Measurements from ENCODE around the gene PHAX.

DNA sequence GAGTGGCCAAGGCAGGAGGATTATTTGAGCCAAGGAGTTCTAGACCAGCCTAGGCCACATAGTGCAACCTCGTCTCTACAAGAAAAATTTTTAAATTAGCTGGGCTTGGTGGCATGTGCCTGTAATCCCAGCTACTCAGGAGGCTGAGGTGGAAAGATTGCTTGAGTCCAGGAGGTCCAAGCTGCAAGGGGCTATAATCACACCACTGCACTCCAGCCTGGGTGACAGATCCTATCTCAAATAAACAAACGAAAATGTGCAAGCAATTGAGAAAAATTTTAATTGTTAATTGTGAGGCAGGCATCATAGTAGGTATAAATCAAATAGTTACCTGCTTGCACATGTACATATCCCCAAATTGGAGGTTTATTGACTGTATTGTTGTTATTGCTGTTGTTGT lies 21.0 kb upstream of the PHAX start:
- no peak for TF ChIP-seq CSRNP3 (CRISPR knock-in tag; IDR thresholded peaks at IDR 0.05)
- no peak for TF ChIP-seq ZFP30 (CRISPR knock-in tag; IDR thresholded peaks at IDR 0.05)
- TF ChIP-seq, protein P1, sequence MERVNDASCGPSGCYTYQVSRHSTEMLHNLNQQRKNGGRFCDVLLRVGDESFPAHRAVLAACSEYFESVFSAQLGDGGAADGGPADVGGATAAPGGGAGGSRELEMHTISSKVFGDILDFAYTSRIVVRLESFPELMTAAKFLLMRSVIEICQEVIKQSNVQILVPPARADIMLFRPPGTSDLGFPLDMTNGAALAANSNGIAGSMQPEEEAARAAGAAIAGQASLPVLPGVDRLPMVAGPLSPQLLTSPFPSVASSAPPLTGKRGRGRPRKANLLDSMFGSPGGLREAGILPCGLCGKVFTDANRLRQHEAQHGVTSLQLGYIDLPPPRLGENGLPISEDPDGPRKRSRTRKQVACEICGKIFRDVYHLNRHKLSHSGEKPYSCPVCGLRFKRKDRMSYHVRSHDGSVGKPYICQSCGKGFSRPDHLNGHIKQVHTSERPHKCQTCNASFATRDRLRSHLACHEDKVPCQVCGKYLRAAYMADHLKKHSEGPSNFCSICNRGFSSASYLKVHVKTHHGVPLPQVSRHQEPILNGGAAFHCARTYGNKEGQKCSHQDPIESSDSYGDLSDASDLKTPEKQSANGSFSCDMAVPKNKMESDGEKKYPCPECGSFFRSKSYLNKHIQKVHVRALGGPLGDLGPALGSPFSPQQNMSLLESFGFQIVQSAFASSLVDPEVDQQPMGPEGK (CRISPR knock-in tag; IDR thresholded peaks at IDR 0.05; ENCODE audit: borderline replicate concordance), result no peak
- TF ChIP-seq, protein P2, sequence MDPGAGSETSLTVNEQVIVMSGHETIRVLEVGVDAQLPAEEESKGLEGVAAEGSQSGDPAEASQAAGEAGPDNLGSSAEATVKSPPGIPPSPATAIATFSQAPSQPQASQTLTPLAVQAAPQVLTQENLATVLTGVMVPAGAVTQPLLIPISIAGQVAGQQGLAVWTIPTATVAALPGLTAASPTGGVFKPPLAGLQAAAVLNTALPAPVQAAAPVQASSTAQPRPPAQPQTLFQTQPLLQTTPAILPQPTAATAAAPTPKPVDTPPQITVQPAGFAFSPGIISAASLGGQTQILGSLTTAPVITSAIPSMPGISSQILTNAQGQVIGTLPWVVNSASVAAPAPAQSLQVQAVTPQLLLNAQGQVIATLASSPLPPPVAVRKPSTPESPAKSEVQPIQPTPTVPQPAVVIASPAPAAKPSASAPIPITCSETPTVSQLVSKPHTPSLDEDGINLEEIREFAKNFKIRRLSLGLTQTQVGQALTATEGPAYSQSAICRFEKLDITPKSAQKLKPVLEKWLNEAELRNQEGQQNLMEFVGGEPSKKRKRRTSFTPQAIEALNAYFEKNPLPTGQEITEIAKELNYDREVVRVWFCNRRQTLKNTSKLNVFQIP (CRISPR knock-in tag; IDR thresholded peaks at IDR 0.05; ENCODE audit: borderline replicate concordance, low read depth), result no peak
- no peak for TF ChIP-seq CREB5 (CRISPR knock-in tag; IDR thresholded peaks at IDR 0.05; ENCODE audit: low read depth)
- no peak for TF ChIP-seq ZNF70 (CRISPR knock-in tag; IDR thresholded peaks at IDR 0.05)
- TF ChIP-seq ZC3H10 (CRISPR knock-in tag; IDR thresholded peaks at IDR 0.05), result no peak
- no peak for TF ChIP-seq TSHZ2 (CRISPR knock-in tag; IDR thresholded peaks at IDR 0.05)
- TF ChIP-seq RARB (CRISPR knock-in tag; IDR thresholded peaks at IDR 0.05), result no peak
- no peak for TF ChIP-seq BACH2 (CRISPR knock-in tag; IDR thresholded peaks at IDR 0.05; ENCODE audit: borderline replicate concordance)
- TF ChIP-seq TCF4 (CRISPR knock-in tag; IDR thresholded peaks at IDR 0.05; ENCODE audit: borderline replicate concordance), result no peak
- TF ChIP-seq ARNTL (CRISPR knock-in tag; IDR thresholded peaks at IDR 0.05; ENCODE audit: borderline replicate concordance, low read depth), result no peak
- no peak for TF ChIP-seq PPARA (CRISPR knock-in tag; IDR thresholded peaks at IDR 0.05; ENCODE audit: borderline replicate concordance)
- TF ChIP-seq ZFP3 (CRISPR knock-in tag; IDR thresholded peaks at IDR 0.05), result no peak
